ENCODE data around the gene SMPD4. TPM values are rescaled to one million over a fixed set of nuclear protein-coding genes. Genes with fewer than 3 reads are reported as not detected.
A peak's percentile ranks its signal among the peaks of the same experiment; 100 is the strongest.
"Not testable (repeated sequence)": the region's sequence is repeated elsewhere in the genome, so short reads cannot be mapped to it uniquely, and the experiment has no call there.

SMPD4 gene
- total RNA-seq, 6 donors from 2014 or later = 33.3 to 109 (median 44.6) TPM

DNA sequence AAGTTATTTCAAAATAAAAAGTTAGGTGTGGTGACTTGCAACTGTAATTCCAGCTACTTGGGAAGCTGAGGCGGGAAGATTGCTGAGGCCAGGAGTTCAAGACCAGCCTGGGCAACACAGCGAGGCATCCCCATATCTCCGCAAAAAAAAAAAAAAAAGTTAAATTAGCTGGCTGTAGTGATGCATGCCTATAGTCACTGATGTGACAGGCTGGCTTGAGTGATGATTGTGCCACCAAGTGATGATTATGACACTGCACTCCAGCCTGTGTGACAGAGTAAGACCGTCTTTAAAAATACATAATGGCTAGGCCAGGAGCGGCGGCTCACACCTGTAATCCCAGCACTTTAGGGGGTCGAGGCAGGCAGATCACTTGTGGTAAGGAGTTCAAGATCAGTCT lies 11.5 kb downstream of the SMPD4 start:
- Histone ChIP-seq H3K4me3 (no peak overlapping the region), H3K36me3 (peaks cover 12 to 95% (median 50%) of the 10 kb centered on the region in 4 donors), H3K27me3 (no peaks in the 10 kb centered on the region), H3K4me1 (no peaks in the 10 kb centered on the region), H3K9me3 (no peaks in the 10 kb centered on the region), H3K27ac (no peak overlapping the region)
- ATAC-seq (ENCODE audit: low FRiP score in 2 of 2) (no peak), DNase-seq (no peak)
- TF ChIP-seq EP300 (IDR thresholded peaks at IDR 0.05) = no peak
- no peak for TF ChIP-seq POLR2A (IDR thresholded peaks at IDR 0.05)
- no peak for TF ChIP-seq POLR2AphosphoS5 (IDR thresholded peaks at IDR 0.05)
- TF ChIP-seq, protein P1, sequence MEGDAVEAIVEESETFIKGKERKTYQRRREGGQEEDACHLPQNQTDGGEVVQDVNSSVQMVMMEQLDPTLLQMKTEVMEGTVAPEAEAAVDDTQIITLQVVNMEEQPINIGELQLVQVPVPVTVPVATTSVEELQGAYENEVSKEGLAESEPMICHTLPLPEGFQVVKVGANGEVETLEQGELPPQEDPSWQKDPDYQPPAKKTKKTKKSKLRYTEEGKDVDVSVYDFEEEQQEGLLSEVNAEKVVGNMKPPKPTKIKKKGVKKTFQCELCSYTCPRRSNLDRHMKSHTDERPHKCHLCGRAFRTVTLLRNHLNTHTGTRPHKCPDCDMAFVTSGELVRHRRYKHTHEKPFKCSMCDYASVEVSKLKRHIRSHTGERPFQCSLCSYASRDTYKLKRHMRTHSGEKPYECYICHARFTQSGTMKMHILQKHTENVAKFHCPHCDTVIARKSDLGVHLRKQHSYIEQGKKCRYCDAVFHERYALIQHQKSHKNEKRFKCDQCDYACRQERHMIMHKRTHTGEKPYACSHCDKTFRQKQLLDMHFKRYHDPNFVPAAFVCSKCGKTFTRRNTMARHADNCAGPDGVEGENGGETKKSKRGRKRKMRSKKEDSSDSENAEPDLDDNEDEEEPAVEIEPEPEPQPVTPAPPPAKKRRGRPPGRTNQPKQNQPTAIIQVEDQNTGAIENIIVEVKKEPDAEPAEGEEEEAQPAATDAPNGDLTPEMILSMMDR (IDR thresholded peaks at IDR 0.05) = no peak
- WGBS, 2 donors = 84 to 95% methylated on average over 7 of the region's 7 CpGs

DNA sequence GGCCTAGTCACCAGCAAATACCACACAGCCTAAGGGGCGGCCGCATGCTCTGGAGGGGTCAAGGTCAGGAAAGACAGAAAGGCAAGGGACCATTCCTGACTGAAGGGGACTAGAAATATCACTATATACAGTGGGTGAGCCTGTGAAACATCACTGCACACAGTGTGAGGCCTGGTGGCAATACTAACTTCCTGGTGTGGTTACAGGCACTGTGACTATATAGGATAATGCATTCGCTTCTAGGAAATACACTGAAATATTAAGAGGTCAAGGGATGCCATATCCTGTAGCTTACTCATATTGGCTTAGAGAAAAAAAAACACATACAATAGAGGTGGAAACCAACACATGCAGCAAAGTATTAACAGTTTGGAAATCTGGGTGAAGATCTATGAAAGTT lies 12.2 kb downstream of the SMPD4 start:
- peaks cover 13 to 95% (median 51%) of the 10 kb centered on the region in 4 donors for H3K36me3 ChIP-seq
- ATAC-seq (ENCODE audit: low FRiP score in 2 of 2) = not testable (repeated sequence)
- 93 to 95% methylated on average over 3 of the region's 3 CpGs for WGBS, 2 donors

DNA sequence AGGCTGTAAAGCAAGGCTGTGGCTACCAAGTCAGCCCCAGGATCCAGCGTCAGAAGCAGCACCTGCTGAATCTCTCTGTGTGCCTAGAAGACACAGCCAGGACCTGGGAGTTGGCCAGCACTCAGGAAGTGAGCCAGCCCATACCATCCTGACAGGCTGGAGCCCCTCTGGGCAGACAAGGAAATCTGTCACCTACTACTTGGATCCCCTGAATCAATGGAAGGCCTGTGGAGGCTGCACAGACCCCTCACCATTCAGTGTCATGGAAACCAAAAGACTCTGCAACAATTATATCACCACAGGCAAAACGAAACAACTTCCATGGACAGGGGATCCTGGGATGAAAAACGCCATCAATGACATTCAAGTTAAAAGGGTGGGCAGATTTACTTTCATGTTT lies 14.8 kb downstream of the SMPD4 start:
- not testable (repeated sequence) for H3K9me3 ChIP-seq; H3K4me1 ChIP-seq; H3K27ac ChIP-seq; H3K4me3 ChIP-seq; H3K27me3 ChIP-seq; ATAC-seq (ENCODE audit: low FRiP score in 2 of 2); DNase-seq
- peaks cover 20 to 86% (median 55%) of the 10 kb centered on the region in 4 donors for H3K36me3 ChIP-seq
- WGBS, 2 donors = 82 to 99% methylated on average over 3 of the region's 3 CpGs

More for the DNA sequence above, 12.2 kb downstream of the SMPD4 start:
- H3K9me3 ChIP-seq, H3K4me3 ChIP-seq, H3K27me3 ChIP-seq, DNase-seq, H3K4me1 ChIP-seq, H3K27ac ChIP-seq: not testable (repeated sequence)

DNA sequence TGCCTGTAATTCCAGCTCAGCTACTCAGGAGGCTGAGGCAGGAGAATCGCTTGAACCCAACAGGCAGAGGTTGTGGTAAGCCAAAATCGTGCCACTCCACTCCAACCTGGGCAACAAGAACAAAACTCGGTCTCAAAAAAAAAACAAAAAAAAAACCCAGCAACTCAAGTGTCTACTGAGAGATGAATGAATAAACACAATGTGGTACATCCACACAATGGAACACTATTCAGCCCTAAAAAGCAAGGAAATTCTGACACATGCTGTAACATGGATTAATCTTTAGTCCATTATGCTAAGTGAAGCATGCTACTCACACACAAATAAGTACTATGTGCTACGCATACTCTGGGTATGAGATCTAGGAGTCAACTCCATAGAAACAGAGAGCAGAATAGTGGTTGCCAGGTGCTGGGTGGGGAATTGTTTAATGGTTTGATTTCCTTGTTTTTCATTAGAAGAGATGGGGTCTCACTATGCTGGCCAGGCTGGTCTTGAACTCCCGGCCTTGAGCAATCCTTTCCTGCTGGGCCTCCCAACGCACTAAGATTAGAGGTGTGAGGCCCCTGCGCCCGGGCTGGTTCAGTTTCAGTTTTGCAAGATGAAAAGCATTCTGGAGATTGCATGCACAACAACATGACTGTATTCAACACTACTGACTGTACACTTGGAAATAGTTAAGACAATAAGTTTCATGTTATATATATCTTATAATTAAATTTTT lies 15.9 kb downstream of the SMPD4 start:
- WGBS, 2 donors = 97 to 98% methylated on average over 8 of the region's 8 CpGs
- no peaks in the 10 kb centered on the region for H3K9me3 ChIP-seq
- no peak overlapping the region for H3K27ac ChIP-seq
- no peak for DNase-seq
- H3K27me3 ChIP-seq = no peaks in the 10 kb centered on the region
- no peaks in the 10 kb centered on the region for H3K4me1 ChIP-seq
- no peak overlapping the region for H3K4me3 ChIP-seq
- no peak for ATAC-seq (ENCODE audit: low FRiP score in 2 of 2)
- no peak for TF ChIP-seq POLR2AphosphoS5 (IDR thresholded peaks at IDR 0.05)
- no peak for TF ChIP-seq EP300 (IDR thresholded peaks at IDR 0.05)
- no peak for TF ChIP-seq POLR2A (IDR thresholded peaks at IDR 0.05)
- TF ChIP-seq, protein P1 (IDR thresholded peaks at IDR 0.05) = no peak
- H3K36me3 ChIP-seq = peaks cover 20 to 81% (median 52%) of the 10 kb centered on the region in 4 donors

DNA sequence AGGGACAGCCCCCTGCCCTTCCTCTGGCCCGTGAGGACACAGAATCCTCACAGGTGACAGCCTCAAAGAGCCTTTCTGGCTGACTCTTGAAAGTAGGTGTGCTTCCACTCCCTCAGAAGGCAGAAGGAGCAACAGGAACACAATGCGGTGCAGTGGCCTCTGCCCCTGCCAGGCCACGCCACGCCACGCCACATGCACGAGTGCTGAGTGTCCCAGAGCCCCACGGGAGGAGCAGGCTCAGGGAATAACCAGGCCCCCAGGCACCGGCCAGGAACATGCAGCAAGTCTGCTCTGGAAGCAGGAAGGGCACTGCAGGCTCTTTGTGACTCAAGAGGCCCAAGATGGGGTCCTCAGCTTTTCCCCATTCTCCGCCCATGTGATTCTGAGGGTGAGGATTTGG lies 18.4 kb downstream of the SMPD4 start:
- TF ChIP-seq EP300 (IDR thresholded peaks at IDR 0.05) (no peak), POLR2AphosphoS5 (IDR thresholded peaks at IDR 0.05) (no peak), POLR2A (IDR thresholded peaks at IDR 0.05) (no peak)
- TF ChIP-seq, protein P1 (IDR thresholded peaks at IDR 0.05) = no peak
- 90 to 93% methylated on average over 8 to 9 of the region's 9 CpGs for whole genome bisulfite sequencing, 2 donors
- no peak for ATAC-seq (ENCODE audit: low FRiP score in 2 of 2)
- peaks cover 17 to 84% (median 58%) of the 10 kb centered on the region in 4 donors for H3K36me3 ChIP-seq
- H3K9me3 ChIP-seq = no peaks in the 10 kb centered on the region
- no peak for DNase-seq
- H3K27ac ChIP-seq = no peak overlapping the region
- no peak overlapping the region for H3K4me3 ChIP-seq
- H3K27me3 ChIP-seq = no peaks in the 10 kb centered on the region
- no peaks in the 10 kb centered on the region for H3K4me1 ChIP-seq

DNA sequence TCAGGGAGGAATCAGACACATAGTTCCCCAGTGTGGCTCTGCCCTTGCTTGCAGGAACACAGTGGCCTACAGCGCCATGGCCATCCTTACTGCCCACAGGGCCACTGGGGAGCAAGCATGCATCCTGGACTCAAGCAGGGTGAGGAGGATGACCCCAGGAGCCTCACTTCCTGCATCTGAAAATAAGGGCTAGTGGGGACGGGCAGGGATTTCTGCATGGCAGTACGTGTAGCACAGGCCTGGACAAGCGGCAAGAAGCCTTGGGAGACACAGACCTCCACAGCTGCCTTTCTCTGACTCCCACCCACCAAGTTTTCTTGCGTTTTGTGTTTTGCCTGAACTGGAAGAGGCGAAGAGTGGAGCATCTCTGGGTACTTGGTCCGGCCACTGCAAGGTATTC lies 18.9 kb downstream of the SMPD4 start:
- H3K36me3 ChIP-seq = peaks cover 17 to 84% (median 56%) of the 10 kb centered on the region in 4 donors
- DNase-seq; H3K27ac ChIP-seq; H3K4me3 ChIP-seq; H3K9me3 ChIP-seq; H3K27me3 ChIP-seq; ATAC-seq (ENCODE audit: low FRiP score in 2 of 2); H3K4me1 ChIP-seq: not testable (repeated sequence)
- WGBS, 2 donors = 97 to 98% methylated on average over 6 to 7 of the region's 7 CpGs

DNA sequence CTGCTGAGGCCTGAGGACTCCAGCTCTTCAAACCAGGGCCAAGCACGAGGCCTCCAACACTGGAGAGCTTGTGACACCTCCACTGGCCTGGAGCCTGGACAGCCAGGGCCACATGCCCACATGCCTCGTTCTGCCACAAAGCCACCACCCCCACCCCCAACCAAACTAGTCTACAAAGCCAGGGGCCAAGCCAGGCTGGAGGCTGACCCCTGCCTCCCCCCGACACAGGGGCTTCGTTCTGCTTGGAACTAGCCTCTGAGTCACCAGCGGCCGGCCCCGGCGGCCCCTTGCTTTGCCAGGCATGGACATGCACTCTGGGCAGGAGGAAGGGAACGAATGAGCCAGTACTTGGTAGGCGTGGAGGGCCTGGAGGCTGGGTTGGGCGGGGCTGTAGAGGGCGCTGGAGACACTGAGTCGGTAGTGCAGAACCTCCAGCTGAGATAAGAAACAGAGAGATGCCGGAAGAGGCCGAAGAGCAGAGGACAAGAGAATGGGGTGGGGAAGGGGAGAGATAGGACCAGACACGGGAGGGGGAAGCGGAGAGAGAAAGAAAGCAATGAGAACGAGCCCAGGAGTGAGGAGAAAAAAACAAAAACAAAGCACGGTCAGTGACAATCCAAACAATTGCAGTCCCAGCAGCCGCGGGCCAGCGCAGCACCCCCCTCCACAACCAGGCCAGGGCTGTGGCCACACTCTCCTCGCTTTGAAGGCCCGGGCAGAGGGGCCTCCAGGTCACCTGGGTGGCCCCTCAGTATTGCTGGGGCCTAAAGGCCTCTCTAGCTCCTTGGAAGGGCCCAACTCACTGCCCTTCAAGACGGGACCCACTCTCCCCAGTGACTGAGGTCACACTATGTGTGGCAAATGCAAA lies 20.3 kb downstream of the SMPD4 start:
- H3K27ac ChIP-seq, H3K4me1 ChIP-seq: not testable (repeated sequence)

More for the DNA sequence above, 20.3 kb downstream of the SMPD4 start:
- 87 to 90% methylated on average over 23 of the region's 25 CpGs for WGBS, 2 donors
- peaks cover 9 to 73% (median 48%) of the 10 kb centered on the region in 4 donors for H3K36me3 ChIP-seq
- H3K27me3 ChIP-seq; H3K4me3 ChIP-seq; ATAC-seq (ENCODE audit: low FRiP score in 2 of 2); H3K9me3 ChIP-seq: not testable (repeated sequence)
- DNase-seq = peak in 1 of 2 donors; percentile 71

Measured in upper lobe of left lung (tissue), 6 donors.